GM18867 (cell line): Measurements from ENCODE around the gene APLP2.
"Not testable (repeated sequence)": the region's sequence is repeated elsewhere in the genome, so short reads cannot be mapped to it uniquely, and the experiment has no call there.

Source experiments
- ATAC-seq: cut with Tn5 transposase; IDR thresholded peaks from one replicate; pipeline ENCODE4 v1.9.1; 2021; ENCODE audit warnings: mild to moderate bottlenecking, moderate library complexity; ENCODE audit not compliant: unreplicated experiment

APLP2 gene

DNA sequence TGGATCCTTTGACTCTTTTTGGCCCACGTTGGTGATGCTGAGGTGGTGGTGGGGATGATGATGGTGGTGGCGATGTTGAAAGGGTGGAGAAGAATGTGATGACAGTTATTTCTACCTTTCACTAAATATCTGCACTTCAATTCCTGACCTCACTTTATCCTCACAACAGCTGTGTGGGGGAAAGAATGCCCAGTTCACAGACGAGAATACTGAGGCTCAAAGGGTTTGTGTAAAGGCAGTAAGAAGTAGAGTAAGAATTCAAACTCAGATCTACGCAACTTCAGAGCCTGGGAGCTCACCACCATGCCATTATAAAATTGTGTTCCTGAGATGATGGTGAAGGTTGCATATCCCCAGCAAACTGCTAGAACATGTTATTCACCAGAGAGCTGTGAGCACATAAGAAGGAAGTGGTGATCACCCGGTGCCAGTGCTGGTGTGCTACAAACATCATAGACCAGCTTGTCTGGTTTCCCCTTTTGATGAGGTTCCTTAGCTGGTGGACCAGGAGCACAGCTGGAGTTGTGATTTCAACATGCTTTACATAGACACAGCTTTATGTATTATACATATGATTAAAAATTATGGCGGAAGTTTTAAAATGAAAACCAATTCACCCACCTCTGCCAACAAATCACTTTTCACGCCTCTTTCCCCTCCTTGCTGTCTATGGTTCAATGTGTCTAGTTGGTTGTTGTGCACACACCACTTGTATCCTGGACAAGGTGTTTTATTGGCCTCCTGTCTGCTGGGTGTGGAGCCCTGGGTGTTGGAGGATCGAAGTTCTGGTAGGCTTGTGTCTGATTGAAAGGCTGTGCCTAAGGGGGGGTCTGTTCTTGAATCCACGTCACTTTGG is 96.1 kb downstream of the APLP2 start:
- ATAC-seq, result no peak

DNA sequence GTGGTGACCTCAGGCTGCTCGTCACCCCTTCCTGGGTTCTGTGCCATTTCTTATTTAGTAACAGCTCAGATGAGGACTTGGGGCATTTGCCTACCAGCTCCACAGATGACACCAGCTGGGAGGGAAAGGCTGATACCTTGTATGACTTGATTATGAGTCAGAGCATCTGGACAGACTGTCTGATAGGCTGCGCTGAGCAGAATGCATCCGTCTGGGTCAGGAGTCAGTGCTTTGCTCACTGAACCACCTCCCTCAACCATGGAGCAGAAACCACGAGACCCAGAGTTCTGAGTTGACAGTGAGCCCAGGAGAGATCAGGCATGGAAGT is 96.7 kb downstream of the APLP2 start:
- no peak for ATAC-seq

DNA sequence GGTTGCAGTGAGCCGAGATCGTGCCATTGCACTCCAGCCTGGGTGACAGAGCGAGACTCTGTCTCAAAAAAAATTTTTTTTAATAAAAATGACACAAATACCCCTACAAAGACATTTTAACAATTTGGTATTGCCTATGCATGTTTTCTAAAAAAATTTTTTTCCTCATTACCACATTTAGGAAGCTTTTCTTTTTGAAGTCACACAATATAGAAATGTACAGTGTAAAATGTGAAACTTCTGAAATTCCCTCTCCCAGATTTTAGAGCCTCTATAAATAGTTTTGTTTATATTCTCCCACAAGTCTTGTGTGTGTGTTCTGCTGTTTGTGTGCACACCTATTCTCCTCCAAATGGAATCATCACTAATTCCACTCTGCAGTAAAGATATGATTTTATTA is 97.5 kb downstream of the APLP2 start:
- no peak for ATAC-seq

DNA sequence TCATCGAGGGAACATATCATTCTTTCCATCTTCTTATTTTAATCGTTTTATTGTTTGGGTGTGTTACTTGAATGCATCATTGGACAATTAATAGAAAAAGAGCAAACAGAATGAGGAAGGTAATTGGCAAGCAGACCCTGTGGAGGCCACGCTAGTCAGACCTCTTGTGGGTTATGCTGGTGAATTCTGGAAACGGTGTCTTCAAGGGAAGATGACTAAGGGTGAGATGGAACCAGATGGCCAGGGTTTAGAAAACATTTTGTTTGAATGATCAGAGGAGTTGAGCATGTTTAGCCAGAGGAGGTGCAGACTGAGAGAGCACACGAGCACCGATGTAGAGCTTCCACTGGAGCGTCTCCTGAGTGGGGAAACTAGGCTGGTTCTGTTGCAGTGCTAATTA is 98.4 kb downstream of the APLP2 start:
- ATAC-seq, result no peak

DNA sequence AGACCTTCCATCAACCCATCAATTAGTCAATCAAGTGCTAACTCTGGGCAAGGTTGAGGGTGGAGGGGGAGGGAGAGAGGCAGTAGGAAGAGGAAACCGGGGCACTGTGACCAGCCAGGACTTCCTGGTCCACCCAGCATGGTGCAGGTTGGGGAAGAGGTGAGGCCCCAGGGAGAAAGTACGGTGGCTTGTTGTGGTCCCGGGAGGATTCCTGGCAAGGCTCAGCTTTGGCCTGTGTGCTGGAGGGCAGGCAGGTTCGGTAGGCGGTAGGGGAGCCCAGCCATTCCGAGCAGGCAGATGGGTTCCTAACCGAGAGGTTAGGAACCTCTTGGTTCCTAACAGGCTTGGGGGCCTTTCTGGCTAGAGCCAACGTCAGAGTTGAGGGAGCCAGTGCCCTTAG is 100.7 kb downstream of the APLP2 start:
- no peak for ATAC-seq

DNA sequence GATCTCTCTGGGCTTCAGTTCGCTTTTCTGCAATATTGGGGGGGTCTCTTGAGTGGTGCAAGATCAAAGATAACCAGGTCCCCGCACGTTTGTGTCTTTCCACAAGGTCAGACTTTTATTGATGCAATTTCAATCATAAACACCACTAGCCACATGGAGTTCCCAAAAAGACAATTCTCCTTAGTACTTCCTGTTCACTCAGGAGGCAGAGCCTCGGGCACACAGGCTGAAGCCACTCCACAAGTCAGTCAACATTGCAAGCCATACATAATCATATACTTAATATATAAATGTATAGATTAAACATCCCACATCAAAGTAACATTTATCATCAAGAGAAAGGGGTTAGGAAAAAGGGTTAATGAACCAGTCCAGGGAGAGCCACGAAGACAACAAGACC is 101.8 kb downstream of the APLP2 start:
- no peak for ATAC-seq

DNA sequence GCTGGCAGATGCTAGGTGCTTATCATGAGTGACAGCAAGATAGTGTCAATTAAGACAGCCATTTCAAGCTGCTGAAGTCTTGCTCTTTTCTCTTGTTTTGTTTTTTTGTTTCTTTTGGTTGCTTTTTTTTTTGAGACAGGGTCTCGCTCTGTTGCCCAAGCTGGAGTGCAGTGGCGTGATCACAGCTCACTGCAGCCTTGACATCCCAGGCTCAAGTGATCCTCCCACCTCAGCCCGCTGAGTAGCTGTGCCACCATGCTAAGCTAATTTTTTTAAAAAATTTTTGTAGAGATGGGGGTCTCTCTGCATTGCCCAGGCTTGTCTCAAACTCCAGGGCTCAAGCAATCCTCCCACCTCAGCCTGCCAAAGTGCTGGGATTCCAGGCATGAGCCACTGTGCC is 102.3 kb downstream of the APLP2 start:
- not testable (repeated sequence) for ATAC-seq

DNA sequence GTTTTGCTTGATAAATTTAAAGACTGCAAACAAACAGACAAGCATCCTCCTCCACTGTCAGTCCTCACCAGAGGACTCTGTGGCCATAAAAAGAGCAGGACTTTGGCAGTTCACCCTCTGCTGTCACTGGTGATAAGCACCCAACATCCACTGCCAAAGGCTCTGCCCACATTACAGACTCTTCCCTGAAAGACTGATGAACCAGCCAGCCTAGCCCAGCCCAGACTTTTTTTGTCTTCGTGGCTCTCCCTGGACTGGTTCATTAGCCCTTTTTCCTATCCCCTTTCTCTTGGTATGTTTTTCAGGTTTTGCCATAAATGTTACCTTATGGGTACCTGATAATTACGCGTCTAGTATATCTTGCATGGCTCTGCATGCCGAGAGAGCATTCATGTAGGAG is 104.9 kb downstream of the APLP2 start:
- ATAC-seq, result no peak

DNA sequence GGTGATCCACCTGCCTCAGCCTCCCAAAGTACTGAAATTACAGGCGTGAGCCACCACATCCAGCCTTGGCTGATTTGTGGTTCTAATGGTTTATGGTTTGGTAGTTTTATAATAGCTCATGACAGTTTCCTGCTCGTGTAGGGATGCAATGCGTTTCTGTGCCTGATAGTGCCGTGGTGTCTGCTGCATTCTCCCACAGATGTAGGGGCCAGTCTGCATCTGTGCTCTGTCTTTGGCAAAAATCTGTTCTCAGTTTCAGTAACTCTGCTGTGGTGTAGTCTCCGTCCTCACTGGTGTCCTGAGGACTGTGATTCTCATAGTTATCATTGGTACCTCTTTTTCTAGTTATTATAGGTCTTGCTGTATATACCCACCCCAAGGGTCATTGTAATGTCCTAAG is 106.2 kb downstream of the APLP2 start:
- ATAC-seq, result no peak

DNA sequence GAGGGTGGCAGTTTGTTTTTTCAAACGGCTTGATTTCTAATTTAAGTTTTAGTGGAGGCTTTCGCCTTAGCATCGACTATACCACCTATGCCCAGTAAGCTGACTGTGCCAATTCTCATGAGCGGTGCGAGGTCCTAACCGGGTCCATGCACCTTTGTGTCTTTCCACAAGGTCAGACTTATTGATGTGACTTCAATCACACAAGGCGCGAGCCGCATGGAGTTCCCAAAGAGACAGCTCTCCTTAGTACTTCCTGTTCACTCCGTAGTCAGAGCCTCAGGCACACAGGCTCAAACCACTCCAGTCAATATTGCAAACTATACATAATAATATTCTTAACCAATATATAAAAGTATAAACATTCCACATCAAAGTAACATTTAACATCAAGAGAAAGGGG is 108.1 kb downstream of the APLP2 start:
- ATAC-seq, result no peak

DNA sequence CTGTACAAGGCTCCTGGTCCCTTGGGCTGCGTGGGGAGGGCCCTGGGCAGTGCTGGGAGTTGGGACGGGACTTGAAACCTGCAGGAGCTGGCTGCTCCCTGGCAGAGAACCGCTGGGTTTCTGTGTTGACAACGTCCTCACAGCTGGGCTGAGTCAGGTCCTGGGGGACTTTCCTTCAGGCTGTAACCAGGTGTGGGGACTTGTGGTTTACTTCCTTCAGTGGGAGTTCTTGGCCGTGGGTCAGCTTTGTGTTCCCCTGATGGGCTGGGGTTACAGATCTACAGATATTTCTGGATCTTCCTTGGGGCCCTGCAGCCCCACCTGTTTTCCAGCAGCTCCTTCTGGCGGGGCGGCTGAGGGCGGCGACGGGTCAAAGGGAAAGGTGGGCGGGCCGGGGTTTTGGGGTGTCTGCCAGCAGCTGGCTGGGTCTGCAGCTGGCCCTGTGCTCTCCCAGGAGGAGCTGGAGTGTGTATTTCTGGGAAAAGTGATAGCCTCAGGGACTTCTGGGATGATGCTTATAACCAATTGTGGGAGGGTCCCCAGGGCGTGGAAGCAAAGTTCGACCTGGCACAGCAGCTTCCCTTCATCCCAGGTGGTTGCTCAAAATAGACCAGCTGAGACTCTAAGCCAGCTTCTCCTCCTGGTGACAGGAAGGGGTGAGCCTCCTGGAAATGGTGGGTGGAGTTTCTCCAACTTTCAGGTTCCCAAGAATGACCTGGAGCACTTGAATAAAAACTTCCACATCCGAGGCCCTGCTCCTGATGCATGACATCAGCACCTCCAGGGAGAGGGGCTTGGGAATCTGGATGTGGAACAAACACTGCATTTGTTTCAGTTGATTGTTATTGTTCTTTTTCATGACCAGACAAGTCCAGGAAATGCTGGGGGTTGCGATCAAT is 109.0 kb downstream of the APLP2 start:
- ATAC-seq, result no peak

DNA sequence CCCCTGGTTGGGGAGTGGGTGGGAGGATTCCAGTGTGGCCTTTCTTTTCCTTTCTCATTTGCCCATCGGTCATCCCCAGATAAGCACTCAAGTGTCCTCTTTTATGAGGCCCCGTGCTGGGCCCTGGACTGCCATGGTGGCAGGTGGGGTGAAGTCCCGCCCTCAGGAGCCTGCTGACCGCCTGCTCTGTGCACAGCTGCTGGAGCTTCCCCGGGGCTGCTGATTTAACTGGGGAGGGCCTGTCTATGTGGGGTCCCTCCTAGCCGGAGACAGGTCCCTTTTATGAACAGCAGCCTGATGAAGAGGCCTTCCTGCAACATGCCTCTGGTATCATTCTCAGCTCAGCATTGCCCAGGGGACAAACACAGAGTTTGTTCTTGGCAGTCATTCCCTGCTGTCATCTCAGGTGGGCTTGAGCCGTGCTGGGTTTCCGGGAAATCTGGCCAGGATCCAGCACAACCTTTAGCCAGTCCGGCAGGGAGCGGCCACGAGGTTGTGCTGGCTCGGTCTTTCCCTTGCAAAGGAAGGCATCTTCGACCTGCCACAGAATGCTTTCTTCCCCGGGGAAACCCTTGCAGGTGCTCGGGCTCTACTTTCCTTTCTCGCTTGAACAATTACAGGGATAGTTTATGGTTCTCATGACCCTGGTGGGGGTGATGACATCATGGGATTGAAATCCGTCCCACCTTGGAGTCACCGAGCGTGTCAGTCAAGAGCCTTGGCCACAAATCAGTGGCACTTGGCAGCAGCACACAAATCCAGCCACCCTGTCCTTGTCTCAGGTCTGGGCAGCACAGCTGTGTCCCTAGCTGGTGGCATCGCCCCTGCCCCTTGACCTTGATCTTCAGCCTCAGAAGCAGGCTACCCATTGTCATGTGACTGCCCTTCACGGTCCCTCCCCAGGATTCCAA is 110.0 kb downstream of the APLP2 start:
- ATAC-seq, result no peak

DNA sequence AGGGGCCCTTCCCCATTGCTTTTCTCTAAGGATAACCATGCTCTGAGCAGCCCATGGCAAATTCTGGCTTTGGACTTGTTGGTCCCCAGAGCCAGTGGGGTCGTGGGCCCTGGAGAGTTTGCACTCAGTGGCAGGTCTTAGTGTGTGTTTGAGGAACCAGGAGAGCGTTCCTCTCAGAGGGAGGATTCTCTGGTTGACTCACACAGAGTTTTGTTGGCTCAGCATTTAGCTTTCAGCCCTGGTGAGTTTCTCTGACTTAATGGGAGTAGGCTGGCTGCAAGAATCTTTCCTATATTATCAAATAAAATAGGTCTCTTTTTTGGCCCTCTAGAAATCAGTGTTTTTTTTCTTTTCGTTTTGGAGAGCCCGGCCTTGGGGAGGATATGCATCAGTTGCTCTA is 110.8 kb downstream of the APLP2 start:
- ATAC-seq, result no peak

DNA sequence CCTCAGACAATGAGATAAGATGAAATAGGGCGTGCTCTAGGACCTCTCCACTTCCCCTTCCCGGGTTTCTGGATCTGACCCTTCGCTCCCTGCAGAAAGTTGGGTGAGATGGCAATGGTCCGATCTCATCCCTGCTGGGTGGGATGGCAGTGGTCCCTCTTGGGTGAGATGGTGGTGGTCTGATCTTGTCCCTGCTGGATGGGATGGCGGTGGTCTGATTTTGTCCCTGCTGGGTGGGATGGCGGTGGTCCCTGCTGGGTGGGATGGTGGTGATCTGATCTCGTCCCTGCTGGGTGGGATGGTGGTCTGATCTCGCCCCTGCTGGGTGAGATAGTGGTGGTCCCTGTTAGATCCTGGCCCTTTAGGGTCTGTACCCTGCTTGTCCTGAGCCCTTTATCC is 111.2 kb downstream of the APLP2 start:
- ATAC-seq, result no peak

DNA sequence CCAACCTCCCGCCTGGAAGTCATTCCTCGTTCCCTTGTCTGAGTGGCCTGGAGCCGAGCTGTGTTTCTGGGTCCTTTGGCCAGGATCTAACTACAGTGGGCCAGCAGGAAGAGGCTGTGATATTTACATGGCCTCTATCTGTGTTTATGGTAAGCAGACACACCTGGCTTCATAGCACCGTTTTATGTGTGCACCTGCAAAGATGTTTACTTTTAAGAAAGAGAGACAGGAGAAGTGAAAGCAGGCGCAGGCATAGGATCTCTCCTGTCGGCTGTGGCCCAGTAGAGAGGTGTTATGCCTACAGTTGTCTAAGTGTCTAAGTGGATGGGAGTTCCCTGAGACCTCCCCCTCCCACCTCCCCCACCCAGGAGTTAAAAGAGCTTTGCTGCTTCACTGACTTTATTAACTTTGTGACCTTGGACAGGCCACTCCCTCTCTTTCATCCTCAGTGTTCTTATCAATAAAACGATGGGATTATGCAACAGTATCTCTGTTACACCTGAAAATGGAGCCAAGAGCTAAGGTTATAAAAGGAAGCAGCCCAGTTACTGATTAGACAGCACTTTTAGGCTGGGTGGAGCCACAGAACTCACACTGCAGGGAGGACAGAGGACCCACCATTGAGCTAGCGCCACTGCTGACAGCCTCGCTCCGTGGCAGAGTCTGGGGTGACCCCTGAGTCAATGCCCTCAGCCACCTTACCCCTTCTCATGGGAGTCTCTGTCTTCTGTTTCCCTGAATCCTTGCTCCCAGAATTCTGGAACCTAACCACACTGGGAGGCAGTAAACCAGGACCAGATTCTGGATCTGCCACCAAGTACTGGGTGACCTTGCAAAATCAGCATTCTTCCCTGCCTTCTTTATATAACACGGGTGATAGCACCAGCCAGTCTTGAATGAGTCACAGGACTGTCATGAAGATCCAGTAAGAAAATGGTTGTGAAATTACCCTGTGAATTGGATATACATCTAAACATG is 111.9 kb downstream of the APLP2 start:
- no peak for ATAC-seq

DNA sequence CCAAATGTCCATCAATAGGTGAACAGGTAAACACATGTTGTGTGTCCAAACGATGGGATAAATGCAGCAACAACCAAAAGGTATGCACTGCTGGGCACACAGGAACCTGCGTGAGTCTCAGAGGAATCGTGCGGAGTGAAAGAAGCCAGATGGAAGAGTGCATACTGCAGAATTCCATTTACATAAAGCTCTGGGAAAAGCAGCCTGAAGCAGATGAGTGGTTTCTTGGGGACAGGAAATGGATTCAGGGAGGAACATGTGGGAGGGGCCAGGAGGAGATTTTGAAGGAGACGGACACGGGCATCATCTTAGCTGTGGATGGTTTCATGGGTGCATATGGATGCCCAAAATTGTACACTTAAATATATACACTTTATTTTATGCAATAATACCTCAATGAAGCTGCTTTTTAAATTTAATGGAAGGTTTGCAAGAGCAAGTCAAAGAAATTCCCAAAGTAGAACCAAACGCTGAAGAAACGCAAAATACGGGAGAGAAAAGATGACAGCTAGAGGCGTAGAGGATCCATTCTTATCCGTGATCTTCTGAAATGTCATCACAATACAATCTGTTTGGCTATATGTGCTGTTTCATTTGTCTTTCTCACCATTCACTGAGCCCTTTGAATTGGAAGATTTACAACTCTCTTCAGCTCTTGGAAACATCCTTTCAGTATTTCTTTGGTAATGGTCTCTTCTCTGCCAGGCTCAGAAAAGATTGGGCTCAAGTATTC is 114.3 kb downstream of the APLP2 start:
- ATAC-seq, result no peak

DNA sequence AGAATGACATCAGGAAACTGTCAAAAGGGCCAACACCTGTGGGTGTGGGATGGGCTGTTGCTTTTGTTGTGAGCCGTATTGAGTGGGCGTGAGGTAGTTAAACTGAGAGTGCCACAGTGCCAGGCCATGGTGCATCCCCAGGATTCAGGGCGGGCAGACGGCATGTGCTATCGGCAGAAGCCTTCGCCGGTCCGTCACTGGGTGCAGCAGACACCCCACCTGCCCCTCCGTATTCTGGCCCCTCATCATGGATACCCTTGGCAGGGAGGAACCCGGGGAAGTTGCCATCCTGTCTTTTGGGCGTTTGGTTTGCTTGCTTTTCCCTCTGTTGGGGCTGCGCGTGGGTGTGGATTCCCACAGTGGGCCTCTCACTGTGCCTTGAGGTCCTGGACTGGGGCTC is 117.4 kb downstream of the APLP2 start:
- no peak for ATAC-seq

DNA sequence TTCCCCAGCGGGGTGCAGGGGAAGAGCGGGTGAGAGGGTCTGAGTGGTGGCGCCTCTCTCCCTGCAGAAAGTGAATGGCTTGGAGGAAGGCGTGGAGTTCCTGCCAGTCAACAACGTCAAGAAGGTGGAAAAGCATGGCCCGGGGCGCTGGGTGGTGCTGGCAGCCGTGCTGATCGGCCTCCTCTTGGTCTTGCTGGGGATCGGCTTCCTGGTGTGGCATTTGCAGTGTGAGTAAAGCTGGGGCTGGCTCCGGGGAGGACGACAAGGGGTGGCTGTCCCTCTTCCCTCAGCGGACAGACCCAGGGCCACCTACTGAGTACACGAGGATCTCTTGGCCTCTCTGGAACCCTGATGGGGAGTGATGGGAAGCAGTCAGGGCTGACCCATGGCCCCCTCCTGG is 118.4 kb downstream of the APLP2 start:
- no peak for ATAC-seq

DNA sequence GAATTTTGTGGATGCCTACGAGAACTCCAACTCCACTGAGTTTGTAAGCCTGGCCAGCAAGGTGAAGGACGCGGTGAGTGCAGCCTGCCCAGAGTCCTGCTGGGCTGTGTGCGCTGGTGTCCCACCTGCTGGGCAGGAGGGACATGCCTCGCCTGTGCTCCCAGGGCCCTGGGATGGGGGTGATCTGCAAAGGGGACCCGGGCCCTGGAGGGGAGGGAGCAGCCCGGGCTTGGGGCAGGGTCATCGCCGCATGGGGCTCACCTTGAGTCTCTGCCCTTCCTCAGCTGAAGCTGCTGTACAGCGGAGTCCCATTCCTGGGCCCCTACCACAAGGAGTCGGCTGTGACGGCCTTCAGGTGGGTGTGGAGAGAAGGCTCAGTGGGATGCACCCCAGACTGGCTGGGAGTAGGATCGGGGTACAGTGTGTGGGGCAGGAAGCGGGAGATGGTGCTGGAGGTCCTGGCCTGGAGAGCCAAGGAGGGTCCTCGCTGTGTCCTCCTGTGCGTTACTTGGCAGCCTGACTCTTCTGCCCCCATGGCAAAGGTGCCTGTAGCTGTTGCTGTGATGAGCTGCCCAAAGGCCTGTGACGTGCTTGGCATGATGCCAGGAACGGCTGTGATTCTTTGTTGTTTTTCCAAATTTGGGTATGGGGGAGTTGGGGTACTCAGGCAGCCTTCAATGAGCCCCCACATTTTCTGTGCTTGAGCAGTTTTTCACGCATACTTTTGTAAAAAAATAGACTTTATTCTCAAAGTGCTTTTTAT is 119.1 kb downstream of the APLP2 start:
- ATAC-seq, result no peak
